GM19240 (cell line): ENCODE data around the gene XAB2.

ENCODE experiments used
- DNase-seq: peaks from one replicate; pipeline ENCODE4 v3.0.0; 2011; ENCODE audit warnings: low spot score; ENCODE audit not compliant: insufficient read length

The XAB2 gene

DNA sequence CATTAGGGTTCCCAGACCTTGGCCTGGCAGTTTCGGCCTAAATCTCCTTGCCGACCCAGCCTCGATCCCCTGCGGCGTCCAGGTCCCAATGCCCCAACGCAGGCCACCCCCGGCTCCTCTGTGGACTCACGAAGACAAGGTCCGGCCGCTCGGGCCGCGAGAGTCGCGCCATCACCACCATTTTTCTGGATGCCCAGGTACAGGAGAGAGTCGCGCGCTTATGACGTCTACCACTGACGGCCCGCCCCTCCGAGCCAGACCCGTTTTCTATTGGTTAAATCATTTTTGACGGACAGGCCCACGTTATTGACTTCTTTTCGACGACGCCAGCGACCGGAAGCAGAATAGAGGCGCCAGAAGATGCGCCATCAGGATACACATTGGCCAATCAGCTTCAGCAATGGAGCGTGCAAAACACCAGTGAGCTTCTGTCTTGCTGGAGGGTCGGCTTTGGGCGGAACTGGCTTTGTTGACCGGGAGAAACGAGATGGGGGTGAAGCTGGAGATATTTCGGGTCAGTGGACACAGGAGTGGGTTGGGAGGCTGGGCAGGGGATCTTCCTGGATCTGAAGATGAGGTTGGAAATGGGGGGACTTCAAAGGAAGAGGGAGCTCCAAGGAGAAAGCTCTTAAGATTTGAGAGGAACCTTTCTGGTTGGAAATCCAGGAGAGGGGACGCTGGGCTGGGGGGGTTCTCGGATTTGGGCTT, at the start of gene XAB2, which contains the start of gene PET100:
Gene XAB2, minus strand, starts transcription at position 199 of the 708 bp plus-strand sequence. Its CDS starts 18 bp downstream, at position 181.
Gene PET100, plus strand, starts transcription at position 447 of the 708 bp plus-strand sequence. Its CDS starts 41 bp downstream, at position 488.
- DNase-seq: peak; percentile 100

DNA sequence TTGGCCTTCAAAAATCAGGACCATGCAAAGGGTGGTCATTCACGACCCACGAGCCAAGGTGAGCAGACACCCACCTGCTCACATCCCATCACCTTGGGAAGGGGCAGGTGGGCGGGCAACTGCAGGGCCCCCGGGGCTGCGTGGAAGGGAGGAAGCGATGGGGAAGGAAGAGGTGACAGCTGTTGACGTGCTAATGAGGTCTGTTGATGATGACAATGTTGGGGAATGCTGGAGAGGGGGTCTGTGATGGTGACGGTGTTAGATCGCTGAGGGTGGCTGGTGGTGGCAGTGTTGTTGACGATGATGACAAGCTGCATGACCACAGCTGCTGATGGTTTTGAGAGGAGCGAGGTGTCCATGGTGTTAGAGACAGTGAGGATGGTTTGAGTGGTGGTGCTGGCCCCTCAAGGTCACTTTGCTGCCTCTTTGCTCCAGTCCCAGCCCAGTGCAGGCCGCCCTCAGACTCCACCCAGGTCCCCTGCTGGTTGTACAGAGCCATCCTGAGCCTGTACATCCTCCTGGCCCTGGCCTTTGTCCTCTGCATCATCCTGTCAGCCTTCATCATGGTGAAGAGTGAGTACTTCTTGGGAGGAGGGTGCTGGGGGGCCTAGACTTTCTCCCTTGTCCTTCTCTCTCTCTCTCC, 48.4 kb upstream of the XAB2 start:
- no peak for DNase-seq

GRCh38 chr19:7676854-7677253, 47.5 kb upstream of the XAB2 start, which contains the start of gene MCEMP1:
Gene MCEMP1 (plus strand): TSS chr19:7677090. CDS start chr19:7677121, 31 bp downstream.
- no peak for DNase-seq

DNA sequence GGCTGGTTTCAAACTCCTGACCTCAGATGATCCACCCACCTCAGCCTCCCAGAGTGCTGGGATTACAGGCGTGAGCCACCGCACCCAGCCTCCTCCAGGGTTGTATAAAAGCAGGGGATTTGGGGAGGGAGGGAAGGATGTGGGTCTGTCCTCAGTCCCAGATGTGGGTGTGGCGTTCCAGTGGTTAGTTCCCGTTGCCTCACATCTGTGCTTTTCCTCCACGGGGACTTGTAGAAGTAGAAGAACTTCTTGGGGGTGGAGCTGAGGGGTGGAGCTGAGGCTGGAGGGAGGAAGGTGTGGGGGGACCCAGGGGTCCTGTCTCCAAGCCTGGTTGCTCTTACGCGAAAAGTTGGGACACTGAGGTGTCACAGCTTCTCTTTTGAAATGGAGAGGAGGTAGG, 47.0 kb upstream of the XAB2 start:
- no peak for DNase-seq

DNA sequence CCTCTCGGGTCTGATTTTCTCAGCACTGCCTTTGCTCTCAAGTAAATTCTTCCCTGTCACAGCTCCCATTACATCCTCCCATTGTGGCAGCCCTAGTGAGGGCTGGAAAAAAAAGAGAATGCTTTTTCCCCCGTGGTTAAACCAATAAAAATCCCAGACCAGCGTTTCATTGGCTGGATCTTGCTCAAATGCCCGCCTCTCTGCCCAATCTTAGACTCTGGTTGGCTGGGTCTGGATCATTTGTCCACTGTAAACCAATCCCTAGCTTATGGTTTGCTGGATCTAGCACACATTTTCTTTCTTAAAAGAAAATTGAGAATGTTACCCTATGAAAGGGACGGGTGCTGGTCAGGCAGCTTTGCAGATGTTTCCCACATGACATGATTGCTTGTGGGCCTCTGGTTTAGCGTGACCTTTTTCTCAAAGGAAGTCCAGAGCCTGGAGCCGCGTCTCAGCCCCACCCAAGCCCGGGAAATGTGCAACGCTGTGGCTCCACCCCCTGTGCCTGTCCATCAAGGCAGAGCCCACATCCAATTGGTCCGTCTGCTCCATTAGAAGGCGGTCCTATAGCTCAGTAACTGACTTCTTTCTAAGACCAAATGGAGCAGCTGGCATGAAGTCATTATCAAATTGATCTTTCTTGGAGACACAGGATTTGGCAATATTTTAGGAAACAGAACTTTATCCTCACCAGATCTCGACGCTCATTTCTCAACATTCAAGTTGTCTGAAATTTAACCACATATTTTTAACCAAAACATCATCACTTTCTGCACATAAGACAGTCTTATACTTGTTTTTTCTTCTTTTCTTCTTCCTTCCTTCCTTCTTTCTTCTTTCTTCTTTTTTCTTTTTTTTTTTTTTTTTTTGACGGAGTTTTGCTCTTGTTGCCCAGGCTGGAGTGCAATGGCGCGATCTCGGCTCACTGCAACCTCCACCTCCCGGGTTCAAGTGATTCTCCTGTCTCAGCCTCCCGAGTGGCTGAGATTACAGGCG, 45.0 kb upstream of the XAB2 start:
- DNase-seq: no peak

GRCh38 chr19:7672522-7672921, 43.2 kb upstream of the XAB2 start:
- DNase-seq: no peak

DNA sequence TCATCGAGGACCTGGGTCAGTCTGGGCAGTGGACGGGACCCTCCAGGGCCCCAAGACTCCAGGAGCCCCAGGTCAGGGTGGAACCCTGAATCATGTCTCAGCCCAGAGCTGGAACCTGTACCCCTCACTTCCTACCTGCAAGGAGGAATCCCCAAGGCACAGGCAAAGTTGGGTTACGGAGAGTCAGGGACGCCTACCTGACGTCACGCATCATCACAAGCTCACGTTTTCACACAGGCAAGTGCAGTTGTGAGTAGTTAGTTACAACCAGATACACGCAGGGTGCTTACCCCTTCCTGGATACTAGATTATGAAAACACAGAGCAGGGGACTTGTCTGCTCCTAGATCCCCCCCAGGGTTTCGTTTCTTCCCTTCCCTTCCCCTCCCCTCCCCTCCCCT, 41.4 kb upstream of the XAB2 start:
- no peak for DNase-seq

DNA sequence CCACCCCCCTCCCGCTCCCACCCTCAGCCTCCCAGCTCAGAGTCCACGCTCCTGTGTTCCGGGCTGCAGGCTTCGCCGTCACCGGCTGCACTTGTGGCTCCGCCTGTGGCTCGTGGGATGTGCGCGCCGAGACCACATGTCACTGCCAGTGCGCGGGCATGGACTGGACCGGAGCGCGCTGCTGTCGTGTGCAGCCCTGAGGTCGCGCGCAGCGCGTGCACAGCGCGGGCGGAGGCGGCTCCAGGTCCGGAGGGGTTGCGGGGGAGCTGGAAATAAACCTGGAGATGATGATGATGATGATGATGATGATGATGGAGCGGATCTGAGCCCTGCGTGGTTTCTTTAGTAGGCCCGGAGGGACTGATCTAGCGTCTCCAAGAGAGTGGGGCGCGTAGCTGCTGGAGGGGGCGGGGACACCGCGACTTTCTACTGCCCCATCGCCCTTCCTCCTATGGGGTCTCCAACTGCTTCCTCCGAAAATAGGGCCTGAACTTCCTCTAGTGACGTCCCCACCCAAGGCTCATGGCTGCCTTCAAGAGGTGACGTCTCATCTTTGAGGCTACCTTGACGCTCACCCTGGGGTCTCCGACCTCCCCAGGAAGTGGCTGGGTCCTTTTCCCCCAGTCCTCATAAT, 40.9 kb upstream of the XAB2 start:
- no peak for DNase-seq

DNA sequence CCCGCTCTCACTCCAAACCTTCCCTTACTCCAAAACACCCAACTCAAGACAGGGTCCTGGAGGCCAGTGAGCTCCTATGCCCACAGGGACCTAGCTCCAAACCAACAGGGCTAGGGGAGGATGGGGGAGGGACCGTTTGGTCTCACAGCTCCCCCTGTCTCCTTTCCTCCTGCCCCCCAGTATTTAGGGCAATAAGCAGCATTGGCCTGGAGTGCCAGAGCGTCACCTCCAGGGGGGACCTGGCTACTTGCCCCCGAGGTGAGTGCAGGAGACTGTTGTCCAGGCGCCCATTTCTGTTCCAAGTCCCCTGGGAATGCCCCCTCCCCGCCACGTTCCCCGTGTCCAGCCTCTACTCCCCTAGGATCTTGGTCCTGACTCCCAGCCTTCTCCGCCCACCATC, 40.3 kb upstream of the XAB2 start:
- no peak for DNase-seq

- no peak for DNase-seq
These were observed 39.5 kb upstream of the XAB2 start, which contains the start of gene RETN for GRCh38 chr19:7668842-7669241. Gene RETN (plus strand): TSS chr19:7669049. CDS start chr19:7669327, 278 bp downstream.

- DNase-seq: no peak
These were observed 35.7 kb upstream of the XAB2 start for GRCh38 chr19:7665076-7665475.

DNA sequence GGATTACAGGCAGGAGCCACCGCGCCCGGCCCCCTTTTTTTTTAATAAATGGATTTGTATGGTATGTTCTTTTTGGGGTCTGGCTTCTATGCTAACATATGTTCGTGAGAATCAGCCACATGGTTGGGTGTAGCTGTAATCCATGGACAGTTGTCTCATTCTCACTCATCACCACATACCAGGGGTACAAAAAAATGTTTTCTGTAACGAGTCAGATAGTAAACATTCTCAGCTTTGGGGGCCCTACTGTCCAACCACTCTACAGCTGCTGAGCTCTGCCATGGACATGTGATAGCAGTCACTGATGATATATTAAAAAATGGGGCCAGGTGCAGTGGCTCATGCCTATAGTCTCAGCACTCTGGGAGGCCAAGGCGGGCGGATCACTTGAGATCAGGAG, 34.4 kb upstream of the XAB2 start:
- no peak for DNase-seq

GRCh38 chr19:7662657-7663056, 33.3 kb upstream of the XAB2 start:
- no peak for DNase-seq

DNA sequence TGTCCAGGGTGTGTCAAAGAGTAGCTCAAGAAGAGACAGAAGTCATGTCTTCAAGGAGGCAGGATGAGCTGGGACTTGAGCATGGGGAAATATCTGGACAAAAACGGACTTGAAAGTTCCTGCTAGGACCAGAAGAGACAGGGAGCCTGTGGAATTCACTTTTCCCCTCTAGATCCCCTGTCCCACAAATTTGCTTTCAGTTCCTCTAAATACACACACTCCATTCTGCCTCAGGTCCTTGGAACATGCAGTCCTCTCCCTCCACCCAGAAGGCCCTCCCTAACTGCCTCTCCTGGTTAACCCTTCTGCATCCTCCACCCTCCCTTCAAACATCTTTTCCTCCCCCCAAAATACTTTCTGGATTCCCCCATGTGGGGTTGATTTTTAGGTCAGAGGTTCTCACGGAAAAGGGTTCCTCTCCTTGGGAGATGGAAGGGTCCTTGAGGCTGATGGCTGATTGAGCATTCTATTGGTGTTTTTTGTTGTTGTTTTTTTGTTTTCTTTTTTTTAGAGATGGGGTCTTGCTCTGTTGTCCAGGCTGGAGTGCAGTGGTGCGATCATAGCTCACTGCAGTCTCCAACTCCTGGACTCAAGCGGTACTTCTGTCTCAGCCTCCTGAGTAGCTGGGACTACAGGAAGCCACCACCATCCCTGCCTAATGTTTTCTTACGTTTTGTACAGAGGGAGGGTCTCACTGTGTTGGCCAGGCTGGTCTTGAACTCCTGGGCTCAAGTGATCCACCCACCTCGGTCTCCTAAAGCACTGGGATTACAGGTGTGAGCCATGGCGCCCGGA, 32.6 kb upstream of the XAB2 start:
- no peak for DNase-seq

GRCh38 chr19:7658219-7658686, 28.9 kb upstream of the XAB2 start:
- DNase-seq: peak; percentile 95

DNA sequence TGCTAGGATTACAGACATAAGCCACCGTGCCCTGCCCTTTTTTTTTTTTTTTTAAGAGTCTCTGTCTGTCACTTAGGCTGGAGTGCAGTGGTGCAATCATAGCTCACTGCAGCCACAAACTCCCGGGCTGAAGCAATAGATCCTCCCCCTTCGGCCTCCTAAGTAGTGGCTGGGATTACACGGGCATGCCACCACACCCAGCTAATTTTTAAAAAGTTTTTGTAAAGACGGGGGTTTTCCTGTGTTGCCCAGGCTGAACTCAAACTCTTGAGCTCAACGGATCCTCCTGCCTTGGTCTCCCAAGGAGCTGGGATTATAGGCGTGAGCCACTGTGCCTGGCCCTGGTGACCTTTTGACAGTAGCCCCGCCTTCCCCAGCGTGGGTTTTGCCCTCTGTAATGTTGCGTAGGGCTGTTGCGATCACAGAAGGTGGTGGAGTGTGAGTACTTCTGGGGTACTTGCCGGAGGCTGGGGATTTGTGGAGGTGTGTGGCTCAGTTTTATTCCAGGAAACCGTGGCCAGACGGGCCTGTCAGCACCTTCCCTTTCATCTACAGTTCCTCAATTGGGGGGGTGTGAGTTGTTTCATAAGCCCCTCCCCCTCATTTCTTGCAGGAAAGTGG, 27.9 kb upstream of the XAB2 start:
- no peak for DNase-seq

GRCh38 chr19:7655581-7655980, 26.2 kb upstream of the XAB2 start:
- DNase-seq: no peak

GRCh38 chr19:7654401-7654800, 25.1 kb upstream of the XAB2 start:
- DNase-seq: no peak

GRCh38 chr19:7652061-7652641, 22.8 kb upstream of the XAB2 start:
- peak; percentile 87 for DNase-seq
